OCI-LY3 (cell line): ENCODE results near the gene GNAI1.

Experiments used
- CTCF ChIP-seq: fragments of 200-600, 300-600 bp; sonication (generic); IDR thresholded peaks from 2 replicates; pipeline ENCODE4 v1.5.1; 2014; ENCODE audit warnings: antibody characterized with exemption, low read length, low read depth
- EZH2phosphoT487 ChIP-seq: fragments of 200-600 bp; shearing (Covaris generic); IDR thresholded peaks from 2 replicates; pipeline ENCODE4 v1.6.1; 2018; ENCODE audit warnings: antibody characterized with exemption, mixed run types, low read depth

GRCh38 chr7:80272560-80273239 is 138.1 kb downstream of the GNAI1 start:
- TF ChIP-seq CTCF (no peak), EZH2phosphoT487 (no peak)
